ENCODE results near the gene TUBA1C.
A peak's percentile ranks its signal among the peaks of the same experiment; 100 is the strongest.
"Not testable (repeated sequence)": the region's sequence is repeated elsewhere in the genome, so short reads cannot be mapped to it uniquely, and the experiment has no call there.

Gene TUBA1C

GRCh38 chr12:49304161-49304560, 39.3 kb downstream of the TUBA1C start:
- TF ChIP-seq CTCF (conservative IDR thresholded peaks at IDR 0.05; ENCODE audit: low read depth, low read length), result no peak
- H3K4me3 ChIP-seq (ENCODE audit: low read length), result no peak overlapping the region
- no peak for DNase-seq (ENCODE audit: low read depth)

GRCh38 chr12:49305762-49306510, 41.1 kb downstream of the TUBA1C start:
- H3K4me3 ChIP-seq (ENCODE audit: low read length), result no peak overlapping the region
- no peak for TF ChIP-seq CTCF (conservative IDR thresholded peaks at IDR 0.05; ENCODE audit: low read depth, low read length)
- DNase-seq (ENCODE audit: low read depth), result no peak

GRCh38 chr12:49309386-49309785, 44.5 kb downstream of the TUBA1C start:
- DNase-seq (ENCODE audit: low read depth), result no peak
- TF ChIP-seq CTCF (conservative IDR thresholded peaks at IDR 0.05; ENCODE audit: low read depth, low read length), result no peak
- no peak overlapping the region for H3K4me3 ChIP-seq (ENCODE audit: low read length)

GRCh38 chr12:49310451-49311000, 45.6 kb downstream of the TUBA1C start:
- not testable (repeated sequence) for H3K4me3 ChIP-seq (ENCODE audit: low read length); DNase-seq (ENCODE audit: low read depth)

GRCh38 chr12:49314811-49315210, 49.9 kb downstream of the TUBA1C start:
- no peak for DNase-seq (ENCODE audit: low read depth)
- TF ChIP-seq CTCF (conservative IDR thresholded peaks at IDR 0.05; ENCODE audit: low read depth, low read length), result no peak
- H3K4me3 ChIP-seq (ENCODE audit: low read length), result no peak overlapping the region

- not testable (repeated sequence) for H3K4me3 ChIP-seq (ENCODE audit: low read length); DNase-seq (ENCODE audit: low read depth)
Measured at GRCh38 chr12:49317118-49317517, 52.2 kb downstream of the TUBA1C start.

- H3K4me3 ChIP-seq (ENCODE audit: low read length), result not testable (repeated sequence)
Measured at GRCh38 chr12:49320411-49321103, 55.7 kb downstream of the TUBA1C start.

GRCh38 chr12:49322367-49322707, 57.5 kb downstream of the TUBA1C start:
- H3K4me3 ChIP-seq (ENCODE audit: low read length), result peak overlapping the region; percentile 88
- DNase-seq (ENCODE audit: low read depth), result no peak
- no peak for TF ChIP-seq CTCF (conservative IDR thresholded peaks at IDR 0.05; ENCODE audit: low read depth, low read length)

More at GRCh38 chr12:49320411-49321103, 55.7 kb downstream of the TUBA1C start:
- DNase-seq (ENCODE audit: low read depth), result not testable (repeated sequence)

Measured in retinal pigment epithelial cell (primary cell).